Bronchial epithelial cell (primary cell): ENCODE data around the gene SDK2. TPM values are rescaled to one million over a fixed set of nuclear protein-coding genes. Genes with fewer than 3 reads are reported as not detected.

Experiments
- DNase-seq: peaks from one replicate; pipeline ENCODE4 v3.0.0-alpha.2; 2010; ENCODE audit warnings: low read depth
- FAIRE-seq: peaks from 2 replicates; lab custom pipeline; 2011; peaks lifted over from hg19 to GRCh38; lab: Jason Lieb, UNC
- H3K27me3 ChIP-seq: 2 replicates; pipeline ENCODE4 v1.5.1; 2011; ENCODE audit warnings: low read length; ENCODE audit not compliant: control insufficient read depth, insufficient read depth
- H3K36me3 ChIP-seq: 2 replicates; pipeline ENCODE4 v1.5.1; 2011; ENCODE audit warnings: low read length; ENCODE audit not compliant: control insufficient read depth, insufficient read depth
- H3K4me3 ChIP-seq: 2 replicates; pipeline ENCODE4 v1.5.1; 2011; ENCODE audit warnings: mild to moderate bottlenecking, low read depth, low read length, control low read depth
- total RNA-seq: library from RNA; depleted of rRNA; stranded (reverse); fragments of >200 nt; gene quantifications from 2 replicates; pipeline ENCODE4 v1.2.1, GENCODE V29; 2014
- TF ChIP-seq, protein P1 (sequence below): IDR thresholded peaks from 2 replicates; pipeline ENCODE4 v1.5.1; 2011; ENCODE audit warnings: mild to moderate bottlenecking, moderate library complexity, low read length, control low read depth, inconsistent platforms; ENCODE audit not compliant: insufficient read depth, severe bottlenecking

Gene SDK2
- total RNA-seq, 1 donor from 2014 or later, result 2.1 TPM

DNA sequence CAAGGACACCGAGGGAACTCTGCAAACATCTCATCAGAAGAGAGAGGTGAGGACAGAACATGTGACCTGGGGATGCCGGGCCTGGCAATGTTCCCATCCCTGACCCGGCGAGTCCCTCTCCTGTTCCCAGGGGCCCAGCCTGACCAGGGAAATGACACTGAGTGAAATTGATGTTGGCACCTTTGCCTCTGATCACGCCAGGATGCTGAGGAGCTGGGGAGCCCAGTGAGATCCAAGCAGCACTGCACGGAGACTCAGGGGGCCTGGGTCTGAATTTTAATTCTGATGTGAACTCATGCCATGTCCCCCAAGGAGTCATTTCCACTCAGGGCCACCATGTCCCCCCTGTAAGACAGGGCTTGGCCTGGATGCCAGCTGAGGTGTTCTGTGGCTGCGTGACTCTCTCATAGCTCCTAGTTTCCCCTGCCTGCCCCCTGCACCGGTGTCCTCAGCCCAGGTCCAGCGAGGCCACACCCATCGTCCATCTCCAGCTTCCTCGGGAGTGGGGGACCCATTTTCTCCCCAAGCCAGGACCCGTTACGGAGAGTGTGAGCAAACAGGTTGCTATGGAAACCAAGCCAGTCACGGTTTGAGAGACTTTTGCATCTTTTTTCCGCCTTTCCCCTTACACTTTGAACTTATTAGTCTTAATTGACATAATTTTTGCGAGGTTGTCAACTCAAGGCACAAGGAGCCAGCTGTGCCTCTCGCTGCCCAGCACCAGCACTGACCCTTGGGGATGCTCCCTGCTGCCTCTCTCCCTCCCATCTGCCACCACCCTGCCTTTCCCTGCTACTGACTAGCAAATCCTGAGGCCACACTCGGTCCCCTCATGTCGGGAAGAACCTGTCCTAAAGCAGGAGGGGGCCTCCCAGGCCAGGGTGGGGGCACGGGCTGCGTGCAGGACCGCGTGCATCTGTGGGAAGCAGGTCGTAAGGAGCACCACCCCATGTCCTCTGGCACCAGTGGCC, 150.0 kb downstream of the SDK2 start:
- Histone ChIP-seq H3K36me3 (no peaks in the 10 kb centered on the region), H3K27me3 (no peaks in the 10 kb centered on the region), H3K4me3 (no peak overlapping the region)
- FAIRE-seq (no peak), DNase-seq (no peak)
- TF ChIP-seq, protein P1, sequence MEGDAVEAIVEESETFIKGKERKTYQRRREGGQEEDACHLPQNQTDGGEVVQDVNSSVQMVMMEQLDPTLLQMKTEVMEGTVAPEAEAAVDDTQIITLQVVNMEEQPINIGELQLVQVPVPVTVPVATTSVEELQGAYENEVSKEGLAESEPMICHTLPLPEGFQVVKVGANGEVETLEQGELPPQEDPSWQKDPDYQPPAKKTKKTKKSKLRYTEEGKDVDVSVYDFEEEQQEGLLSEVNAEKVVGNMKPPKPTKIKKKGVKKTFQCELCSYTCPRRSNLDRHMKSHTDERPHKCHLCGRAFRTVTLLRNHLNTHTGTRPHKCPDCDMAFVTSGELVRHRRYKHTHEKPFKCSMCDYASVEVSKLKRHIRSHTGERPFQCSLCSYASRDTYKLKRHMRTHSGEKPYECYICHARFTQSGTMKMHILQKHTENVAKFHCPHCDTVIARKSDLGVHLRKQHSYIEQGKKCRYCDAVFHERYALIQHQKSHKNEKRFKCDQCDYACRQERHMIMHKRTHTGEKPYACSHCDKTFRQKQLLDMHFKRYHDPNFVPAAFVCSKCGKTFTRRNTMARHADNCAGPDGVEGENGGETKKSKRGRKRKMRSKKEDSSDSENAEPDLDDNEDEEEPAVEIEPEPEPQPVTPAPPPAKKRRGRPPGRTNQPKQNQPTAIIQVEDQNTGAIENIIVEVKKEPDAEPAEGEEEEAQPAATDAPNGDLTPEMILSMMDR, result no peak

DNA sequence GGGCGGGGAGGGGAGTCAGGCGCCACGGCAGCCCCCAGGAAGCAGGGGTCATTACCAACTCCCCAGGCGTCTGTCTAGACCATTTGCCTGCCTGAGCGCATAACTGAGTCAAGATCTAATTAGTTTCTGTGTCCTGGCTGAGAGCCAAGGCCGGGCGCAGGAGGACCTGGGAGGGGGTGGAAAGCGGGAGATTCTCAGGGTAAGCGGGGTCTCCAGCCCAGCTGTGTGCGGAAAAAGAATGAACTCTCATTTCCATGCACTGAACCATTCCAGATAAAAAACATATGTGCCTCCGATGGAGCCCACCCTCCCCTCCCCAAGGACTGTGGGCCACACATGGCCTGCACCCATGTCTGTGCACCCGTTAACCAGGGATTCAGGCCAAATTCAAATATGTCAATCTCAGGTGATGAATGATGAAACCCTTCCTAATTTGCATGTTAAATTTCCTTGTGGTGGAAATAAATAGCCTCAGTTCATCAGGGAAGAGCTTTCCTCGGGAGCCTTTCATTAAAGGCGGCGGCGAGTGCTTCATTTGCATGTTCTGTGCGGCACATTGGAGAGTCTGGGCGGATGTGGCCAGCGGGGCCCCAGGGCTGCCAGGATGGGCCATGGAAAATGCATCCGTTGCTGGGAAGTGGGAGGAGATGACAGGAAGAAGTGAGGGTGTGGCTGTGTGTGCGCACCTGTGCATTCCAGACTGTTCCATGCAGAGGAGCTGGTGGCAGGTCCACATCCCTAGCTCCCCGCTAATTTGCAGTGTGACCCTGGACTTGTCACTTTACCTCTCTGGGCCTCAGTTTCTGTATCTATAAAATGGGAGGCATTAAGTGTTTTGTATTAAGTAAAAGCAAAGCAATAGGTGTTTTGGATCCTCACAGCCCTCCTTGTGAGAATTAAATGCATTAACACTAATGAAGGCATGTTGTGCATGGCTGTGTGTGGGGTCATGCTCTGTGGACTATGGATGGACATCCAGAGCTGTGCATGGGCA, 151.1 kb downstream of the SDK2 start:
- H3K36me3 ChIP-seq, result no peaks in the 10 kb centered on the region
- no peaks in the 10 kb centered on the region for H3K27me3 ChIP-seq
- H3K4me3 ChIP-seq, result no peak overlapping the region
- DNase-seq, result no peak
- TF ChIP-seq, protein P1, result no peak
- peak; percentile 62 for FAIRE-seq

DNA sequence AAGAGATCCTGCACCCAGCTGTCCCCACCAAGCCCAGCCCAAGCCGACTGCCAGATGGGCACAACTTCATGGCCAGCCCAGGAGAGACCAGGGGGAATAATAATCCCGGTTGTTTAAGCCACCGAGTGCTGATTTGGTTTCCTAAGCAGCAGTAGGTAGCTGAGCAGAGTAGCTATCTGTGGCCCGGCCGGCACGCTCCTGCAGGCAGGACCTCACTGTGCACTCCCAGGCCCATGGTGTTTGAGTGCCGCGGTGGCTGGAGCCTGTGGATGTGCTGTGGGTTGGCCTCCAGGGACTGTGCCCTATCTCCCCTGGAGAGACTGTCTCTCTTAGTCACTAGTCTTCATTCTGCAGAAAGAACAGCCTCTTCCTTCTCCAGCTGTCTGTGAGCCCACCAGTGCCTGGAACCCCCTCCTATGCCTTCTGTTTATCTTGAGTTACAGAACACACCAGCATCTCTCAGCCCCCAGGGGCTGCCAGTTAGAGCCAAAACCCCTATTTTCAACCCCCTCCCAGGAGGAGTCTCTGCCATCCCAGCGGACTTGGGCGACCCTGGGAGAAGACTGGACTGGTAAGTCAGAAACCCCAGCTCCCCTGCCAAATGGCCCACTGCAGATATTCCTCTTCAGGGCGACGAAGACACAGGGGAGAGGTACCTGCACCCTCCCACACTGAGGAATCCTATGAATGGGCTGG, 152.0 kb downstream of the SDK2 start:
- H3K27me3 ChIP-seq, result no peaks in the 10 kb centered on the region
- H3K36me3 ChIP-seq, result no peaks in the 10 kb centered on the region
- FAIRE-seq (no peak), DNase-seq (no peak)
- TF ChIP-seq, protein P1, result no peak
- H3K4me3 ChIP-seq, result no peak overlapping the region

DNA sequence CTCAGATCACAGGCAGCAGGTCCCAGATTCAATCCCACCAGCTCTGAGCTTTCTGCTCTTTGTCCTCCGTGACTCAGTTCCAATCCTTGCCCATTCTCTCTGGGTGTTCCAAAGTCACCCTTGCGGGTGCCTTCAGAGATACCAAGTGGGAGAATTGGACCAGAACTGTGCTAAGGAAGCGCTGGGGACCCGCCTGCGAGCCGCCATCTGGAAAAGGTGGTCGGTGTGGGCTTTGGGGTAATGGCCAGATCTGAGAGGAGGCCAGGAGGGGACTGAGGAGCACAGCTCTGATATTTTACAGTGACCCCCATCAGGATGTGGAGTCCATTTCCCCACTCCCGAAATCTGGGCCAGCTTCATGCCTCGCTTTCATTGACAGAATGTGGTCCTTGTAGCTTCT, 152.6 kb downstream of the SDK2 start:
- H3K27me3 ChIP-seq, result no peaks in the 10 kb centered on the region
- no peak overlapping the region for H3K4me3 ChIP-seq
- TF ChIP-seq, protein P1, result no peak
- FAIRE-seq, result no peak
- DNase-seq, result no peak
- H3K36me3 ChIP-seq, result no peaks in the 10 kb centered on the region

DNA sequence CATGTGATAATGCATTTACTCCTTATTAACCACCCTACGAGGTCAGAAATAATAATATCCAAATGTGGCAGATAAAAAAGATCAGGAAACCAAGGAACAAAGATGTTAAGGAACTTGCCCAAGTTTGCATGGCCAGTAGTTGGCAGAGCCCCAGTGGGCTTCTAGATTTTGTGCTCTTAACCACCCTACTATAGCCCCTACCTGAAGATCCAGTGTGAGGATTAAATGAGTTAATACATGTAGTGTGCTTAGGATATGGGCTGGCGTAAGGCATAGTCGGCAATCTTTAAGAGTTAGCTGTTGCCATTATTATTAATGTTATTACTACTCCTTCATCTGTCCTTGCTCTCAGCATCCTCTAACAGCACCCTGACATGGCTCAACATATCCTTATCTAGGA, 153.4 kb downstream of the SDK2 start:
- TF ChIP-seq, protein P1, result no peak
- Histone ChIP-seq H3K27me3 (no peaks in the 10 kb centered on the region), H3K4me3 (no peak overlapping the region), H3K36me3 (no peaks in the 10 kb centered on the region)
- no peak for DNase-seq
- no peak for FAIRE-seq
